Stromal cell of bone marrow (primary cell): Measurements from ENCODE around the gene SLF2.

ENCODE experiments used
- DNase-seq: peaks from one replicate; pipeline ENCODE4 v3.0.0-alpha.2; 2012; ENCODE audit warnings: low read depth

The SLF2 gene

GRCh38 chr10:100901051-100901450 lies 11.7 kb upstream of the SLF2 start:
- no peak for DNase-seq

DNA sequence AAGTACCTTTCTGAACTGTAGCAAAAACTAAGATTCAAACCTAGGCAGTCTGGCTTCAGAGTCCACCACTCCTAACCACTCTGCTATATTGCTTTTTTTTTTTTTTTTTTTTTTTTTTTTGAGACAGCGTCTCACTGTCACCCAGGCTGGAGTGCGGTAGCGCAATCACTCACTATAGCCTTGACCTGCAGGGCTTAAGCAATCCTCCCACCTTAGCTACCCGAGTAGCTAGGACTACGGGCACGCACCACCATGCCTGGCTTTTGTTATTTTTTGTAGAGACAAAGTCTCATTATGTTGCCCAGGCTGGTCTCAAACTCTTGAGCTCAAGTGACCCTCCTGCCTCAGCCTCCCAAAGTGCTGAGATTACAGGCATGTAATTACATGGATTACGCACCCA lies 10.1 kb upstream of the SLF2 start:
- DNase-seq, result no peak

DNA sequence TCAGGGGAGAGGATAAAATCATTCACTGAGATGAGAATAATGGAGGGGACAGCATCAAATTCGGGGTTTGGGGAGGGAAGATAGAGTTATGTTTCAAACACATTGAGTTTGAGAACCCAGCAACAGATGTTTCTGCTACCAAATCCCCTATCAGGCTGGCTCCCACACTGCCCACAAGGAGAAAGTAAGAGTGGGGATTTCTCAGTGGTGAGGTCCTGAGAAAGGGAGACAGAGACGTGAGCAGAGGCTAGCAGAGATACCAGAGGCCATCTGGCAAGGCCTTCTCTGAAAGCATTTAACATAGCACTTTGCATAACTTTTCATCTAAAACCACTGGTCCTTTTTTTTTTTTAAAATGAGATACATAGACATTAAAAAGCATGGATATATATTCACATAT lies 7.8 kb upstream of the SLF2 start:
- no peak for DNase-seq

- no peak for DNase-seq
These were observed 5.6 kb upstream of the SLF2 start for GRCh38 chr10:100907175-100907574.

GRCh38 chr10:100907773-100908363 lies 4.9 kb upstream of the SLF2 start:
- no peak for DNase-seq

- no peak for DNase-seq
These were observed 4.4 kb upstream of the SLF2 start for GRCh38 chr10:100908378-100908777.

GRCh38 chr10:100909501-100910263 lies 3.1 kb upstream of the SLF2 start:
- no peak for DNase-seq

- no peak for DNase-seq
These were observed 1.3 kb upstream of the SLF2 start for GRCh38 chr10:100911472-100911871.

DNA sequence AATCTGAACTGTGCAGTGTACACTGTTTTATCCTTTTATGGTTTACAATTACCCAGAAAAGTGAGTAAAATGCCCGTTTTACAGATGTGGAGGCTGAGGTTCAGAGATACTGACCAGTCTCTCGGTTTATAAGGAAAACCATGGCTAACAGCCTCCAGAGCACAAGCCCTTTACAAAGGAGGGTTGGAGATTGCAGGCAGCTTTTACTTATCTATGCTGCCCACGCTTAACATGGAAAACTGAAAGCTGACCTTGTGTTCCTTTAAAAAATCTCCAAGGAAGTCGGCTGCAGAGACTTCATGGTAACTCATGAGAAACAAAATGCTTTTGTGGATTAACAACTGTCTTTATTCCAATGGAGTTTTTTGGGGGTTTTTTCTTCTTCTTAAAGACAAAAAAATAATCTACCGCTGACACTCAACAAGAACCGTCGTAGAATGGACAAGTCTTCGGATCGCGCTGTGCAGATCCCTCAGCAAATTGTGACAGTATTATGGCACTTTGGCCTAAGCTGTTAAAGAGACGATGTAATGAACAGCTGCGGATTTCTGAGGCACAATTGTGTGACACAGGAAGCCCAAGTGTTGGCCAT lies 654 bp upstream of the SLF2 start:
- no peak for DNase-seq

DNA sequence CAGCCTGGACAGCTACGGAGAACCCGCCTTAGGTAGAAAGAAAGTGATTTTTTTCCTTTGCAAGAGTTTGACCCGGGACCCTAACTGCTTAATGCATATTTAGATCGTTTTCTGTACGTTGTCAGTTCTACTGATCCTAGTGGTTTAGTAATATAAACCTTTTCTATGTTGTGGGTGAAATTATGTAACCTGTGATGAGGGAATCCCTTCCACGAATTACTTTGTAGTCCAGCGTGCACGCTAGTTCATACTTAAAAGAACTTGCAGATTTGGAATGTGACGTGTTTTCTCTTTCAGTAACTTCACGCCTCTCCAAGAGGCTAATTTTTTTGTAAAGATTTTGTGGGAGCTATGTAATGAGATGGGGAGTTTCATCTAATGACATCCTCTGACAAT lies 705 bp downstream of the SLF2 start:
- DNase-seq, result no peak

GRCh38 chr10:100917071-100917470 lies 4.3 kb downstream of the SLF2 start:
- no peak for DNase-seq

DNA sequence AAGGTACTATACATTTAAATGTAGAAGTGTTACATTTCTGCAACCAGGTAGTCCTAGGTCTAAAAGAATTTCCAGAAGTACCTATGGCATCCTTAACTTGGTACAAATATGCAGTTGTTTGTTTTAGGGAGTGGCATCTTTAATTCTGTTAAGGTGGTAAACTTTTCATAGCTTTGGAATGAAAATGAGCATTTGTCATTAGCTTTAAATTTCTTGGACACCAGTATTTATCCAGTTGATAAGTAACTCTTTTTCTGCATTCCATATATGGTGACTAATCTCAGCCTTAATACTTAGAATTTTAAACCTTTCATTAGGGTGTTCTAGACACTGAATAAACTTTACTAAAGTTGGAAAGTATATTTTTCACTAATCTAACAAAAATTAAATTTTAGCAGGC lies 10.8 kb downstream of the SLF2 start:
- no peak for DNase-seq

- DNase-seq, result no peak
These were observed 14.5 kb downstream of the SLF2 start for GRCh38 chr10:100927266-100927665.

GRCh38 chr10:100928039-100928438 lies 15.3 kb downstream of the SLF2 start:
- DNase-seq, result no peak

- DNase-seq, result no peak
These were observed 17.6 kb downstream of the SLF2 start for GRCh38 chr10:100930368-100930767.

DNA sequence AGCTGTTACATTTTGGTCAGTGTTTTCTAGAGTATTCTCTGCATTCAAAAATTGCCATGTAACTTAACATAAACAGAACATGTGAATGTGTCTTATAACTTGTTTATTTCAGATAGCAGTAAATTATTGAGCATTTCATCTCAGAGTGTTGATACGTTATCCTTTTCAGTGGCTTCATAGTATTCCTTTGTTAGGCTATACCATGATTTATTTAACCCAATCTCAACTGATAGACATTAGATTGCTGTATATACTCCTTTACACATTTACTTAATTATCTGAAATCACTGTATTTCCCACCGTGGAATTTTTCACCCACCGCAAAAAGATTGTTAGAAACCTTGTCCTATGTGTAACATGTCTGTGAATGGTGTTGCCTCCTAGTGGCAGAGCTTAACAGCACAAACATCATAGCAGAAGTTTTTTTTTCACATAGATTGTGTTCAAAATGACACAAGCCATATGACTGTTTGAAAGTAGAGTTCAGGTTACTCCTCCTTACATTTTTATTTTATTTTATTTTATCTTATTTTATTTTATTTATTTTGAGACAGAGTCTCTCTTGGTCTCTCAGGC lies 21.4 kb downstream of the SLF2 start:
- DNase-seq, result no peak

GRCh38 chr10:100939763-100940344 lies 27.1 kb downstream of the SLF2 start:
- DNase-seq, result no peak

DNA sequence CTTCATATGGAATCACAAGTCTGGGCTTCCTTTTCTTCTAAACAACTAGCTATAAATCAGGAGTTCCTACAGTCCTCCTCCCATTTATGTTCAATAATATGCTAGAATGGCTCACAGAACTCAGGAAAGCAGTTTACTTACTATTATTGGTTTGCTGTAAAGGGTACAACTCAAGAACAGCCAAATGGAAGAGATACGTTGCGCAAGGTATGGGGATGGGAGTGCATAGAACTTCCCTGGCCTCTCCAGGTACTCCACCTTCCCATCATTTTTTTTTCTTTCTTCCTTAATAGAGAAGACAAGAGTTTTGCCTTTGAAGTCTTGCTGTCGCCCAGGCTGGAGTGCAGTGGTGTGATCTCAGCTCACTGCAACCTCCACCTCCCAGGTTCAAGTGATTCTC lies 29.5 kb downstream of the SLF2 start:
- DNase-seq, result no peak

DNA sequence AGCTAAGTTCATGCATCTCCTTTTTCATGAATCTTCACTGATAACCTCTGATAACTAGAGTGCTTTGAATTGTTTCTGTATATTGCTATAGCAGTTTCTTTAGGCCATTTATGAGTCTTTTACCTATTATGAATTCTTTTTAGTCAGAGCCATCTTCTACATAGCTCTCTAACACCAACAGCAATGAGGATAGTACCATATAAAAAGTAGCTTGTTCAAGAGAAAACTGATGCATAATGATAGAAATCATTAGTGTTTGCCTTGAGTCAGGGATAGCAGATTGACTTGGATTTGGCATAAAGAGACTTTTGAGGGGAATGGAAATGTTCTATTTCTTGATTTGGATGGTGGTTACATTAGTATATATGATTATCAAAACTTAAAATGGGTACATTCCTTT lies 30.7 kb downstream of the SLF2 start:
- no peak for DNase-seq

DNA sequence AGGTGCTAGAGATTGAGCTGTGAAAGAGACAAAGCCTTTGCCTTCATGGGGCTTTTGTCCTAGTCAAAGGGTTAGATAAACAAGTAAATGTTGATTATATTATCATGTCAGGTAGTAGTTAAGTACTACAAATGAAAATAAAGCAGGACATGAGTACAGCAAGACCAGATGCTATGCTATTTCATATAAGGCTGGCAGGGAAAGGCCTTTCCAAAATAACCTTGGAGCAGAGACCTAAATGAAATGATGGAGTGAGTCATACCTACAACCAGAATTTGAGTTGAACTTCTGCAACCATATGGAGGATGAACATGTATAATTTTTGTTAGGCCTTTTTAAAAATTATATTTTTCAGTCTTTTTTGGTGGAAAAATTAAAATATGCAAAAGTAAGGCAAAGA lies 33.0 kb downstream of the SLF2 start:
- no peak for DNase-seq

- no peak for DNase-seq
These were observed 36.2 kb downstream of the SLF2 start for GRCh38 chr10:100948916-100949315.

- DNase-seq, result no peak
These were observed 47.5 kb downstream of the SLF2 start for GRCh38 chr10:100960251-100960650.
